Inflammatory macrophage (primary cell): ENCODE results near the gene HJV.

Experiments used
- DNase-seq, 2 donors: peaks; one replicate each; pipeline ENCODE4 v3.0.0-alpha.2; 2020 to 2022

The HJV gene

DNA sequence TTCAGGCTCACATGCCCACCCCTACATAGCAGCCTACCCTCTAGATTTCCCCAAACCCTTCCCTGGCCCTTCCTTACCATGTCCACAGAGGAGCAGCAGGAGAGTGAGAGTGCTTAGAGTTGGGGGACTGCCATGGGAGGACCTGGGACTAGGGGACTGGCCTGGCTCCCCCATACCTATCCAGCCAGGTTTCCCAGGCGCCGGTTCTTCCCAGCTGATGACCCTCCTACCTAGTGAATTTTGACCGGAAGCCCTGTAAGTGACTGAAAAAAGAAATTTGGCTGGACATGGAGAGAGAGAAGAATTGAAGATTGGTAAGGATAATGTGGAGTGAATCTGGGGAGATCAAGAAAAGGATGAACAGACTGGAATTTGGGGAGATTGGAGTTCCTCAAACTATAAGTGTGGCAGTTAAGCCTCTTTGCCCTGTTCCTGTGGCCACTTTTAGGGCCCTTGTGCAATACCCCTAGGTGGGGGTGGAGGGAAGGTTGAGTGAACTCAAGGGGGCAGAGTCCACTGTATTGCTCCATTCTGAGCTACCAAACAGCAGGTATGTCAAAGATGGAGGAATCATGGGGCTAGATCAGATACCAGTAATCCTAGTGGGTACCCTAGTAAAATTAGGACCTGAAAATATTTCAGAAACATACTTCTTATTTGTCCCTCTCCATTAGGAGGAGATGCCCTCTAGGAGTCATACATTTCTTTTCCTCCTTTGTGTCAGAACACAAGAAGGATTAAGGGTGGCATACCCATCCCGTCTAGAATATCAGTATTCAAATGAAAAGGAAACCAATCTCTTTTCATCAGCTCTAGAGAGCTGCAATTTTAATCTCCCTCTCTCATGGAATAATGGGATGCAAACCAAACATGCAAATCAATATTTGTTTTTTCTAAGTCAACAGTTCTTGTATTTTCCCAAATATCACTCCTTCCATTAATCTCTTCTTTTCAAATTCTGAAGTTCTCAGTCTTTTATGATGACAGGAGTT, 1.2 kb downstream of the HJV start:
- DNase-seq, result no peak

DNA sequence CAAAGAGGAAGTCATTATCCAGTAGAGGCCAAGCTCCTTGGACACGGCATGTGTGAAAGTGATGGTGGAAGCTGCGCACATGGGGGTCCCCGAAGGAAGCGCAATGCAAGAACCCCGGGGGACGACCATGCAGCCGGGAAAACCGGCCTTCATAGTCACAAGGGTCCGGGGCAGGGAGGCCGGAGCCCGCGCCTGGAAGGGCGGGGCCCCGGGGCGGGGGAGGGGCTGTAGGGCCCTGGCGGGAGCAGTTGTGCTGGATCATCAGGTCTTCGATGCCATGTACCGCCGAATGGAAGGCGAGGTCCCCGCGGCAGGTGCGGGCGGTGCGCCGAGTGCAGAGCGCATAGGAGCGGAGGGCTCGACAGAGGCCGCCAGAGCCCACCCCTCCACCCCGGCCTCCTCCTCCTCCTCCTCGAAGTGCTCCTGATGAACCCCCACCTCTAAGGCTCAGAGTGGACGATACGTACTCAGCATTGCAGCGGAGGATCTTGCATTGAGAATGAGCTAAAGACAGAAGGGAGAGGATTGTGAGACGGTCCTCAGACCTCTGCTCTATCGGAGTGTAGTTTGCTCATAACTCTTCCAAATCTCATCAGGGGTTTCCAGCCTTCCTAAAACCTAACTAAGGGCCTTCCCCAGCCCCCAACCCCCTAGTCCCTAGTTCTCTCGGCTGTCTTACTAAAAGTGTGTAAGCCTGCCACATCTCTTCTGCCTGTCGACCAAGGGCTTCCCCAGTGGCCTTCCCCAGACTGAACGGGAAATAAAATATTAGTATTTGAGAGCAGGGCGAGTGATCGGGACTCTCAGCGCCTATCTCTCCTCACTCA, 2.1 kb downstream of the HJV start:
- DNase-seq, result no peak

- no peak for DNase-seq
Observed at GRCh38 chr1:146016891-146017290, 4.6 kb downstream of the HJV start.

DNA sequence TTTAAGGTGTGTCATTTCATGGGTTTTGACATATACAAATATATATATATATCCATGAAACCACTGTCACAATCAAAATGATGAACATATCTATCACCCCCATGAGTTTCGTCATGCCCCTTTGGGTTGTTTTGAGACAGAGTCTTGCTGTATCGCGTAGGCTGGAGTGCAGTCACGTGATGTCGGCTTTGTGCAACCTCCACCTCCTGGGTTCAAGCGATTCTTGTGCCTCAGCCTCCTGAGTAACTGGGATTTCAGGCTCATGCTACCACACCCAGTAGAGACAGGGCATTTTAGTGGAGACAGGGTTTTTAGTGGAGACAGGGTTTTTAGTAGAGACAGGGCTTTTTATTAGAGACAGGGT, 8.0 kb downstream of the HJV start:
- DNase-seq, result peak; percentile 59 to 74

DNA sequence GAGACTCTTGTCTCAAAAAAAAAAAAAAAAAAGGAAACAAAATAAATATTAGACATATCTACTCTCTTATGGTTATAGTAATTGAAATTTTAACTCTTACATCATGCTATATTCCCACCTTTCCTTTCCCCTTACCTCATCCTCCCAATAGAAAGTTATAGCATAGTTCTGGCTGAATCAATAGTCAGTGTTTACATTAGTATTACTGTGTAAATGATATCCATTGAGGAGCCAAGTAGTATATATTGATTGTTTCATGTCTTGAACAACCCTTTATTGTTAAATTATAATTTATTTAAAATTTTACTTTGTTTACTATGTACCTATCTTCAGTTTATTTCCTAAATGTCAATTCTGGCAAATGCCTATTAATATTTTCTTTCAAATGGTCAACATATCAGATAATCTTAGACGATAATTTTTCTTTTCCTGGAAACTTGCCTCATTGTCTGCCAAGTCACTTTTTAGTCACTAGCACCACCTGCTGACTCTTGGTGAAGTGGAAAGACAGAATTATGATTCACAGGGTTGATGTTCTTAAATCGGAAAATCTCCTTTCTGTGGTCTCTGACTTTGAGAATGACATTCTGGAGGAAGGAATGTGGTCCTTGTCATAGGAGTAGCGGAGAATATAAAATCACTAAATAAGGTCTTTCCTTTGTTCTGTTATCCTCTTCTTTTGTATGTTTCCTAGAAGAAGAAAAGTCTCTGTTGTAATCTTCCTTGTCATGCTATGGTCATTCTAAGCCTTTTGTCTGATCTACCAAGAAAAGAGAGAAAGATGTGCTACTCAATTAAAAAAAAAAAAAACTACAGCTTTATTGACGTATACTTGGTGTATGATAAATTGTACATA, 8.6 kb downstream of the HJV start:
- peak; percentile 70 to 86 for DNase-seq

DNA sequence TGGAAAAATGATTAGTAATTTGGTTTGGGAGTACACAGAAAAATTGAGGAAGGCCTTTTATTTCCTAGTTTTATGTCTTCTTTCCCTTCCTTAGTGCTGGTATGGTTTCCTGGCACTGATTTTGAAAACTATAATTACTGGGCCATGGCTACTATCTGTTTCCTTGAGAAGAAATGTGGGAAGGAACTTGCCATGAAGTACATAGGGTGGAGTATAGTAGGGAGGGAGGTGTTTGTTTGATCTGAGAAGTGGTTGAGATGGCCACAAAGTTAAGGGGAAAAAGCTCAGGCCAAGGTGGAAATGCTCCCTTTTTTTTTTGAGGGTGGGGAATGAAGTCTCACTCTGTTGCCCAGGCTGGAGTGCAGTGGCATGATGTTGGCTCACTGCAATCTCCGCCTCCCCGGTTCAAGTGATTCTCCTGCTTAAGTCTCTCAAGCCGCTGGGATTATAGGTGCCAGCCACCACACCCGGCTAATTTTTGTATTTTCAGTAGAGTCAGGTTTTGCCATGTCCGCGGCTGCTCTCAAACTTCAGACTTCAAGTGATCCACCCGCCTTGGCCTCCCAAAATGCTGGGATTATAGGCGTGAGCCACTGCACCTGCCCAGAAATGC, 11.3 kb downstream of the HJV start:
- no peak for DNase-seq

GRCh38 chr1:146007489-146008133, 13.9 kb downstream of the HJV start:
- no peak for DNase-seq

GRCh38 chr1:146001709-146002108, 19.8 kb downstream of the HJV start:
- DNase-seq, result peak; percentile 23 to 51

- DNase-seq, result peak; percentile 69 to 74
Observed at GRCh38 chr1:145999321-146000024, 22.1 kb downstream of the HJV start.

GRCh38 chr1:145997718-145998023, 23.9 kb downstream of the HJV start:
- DNase-seq, result no peak

- DNase-seq, result peak in 1 of 2 donors; percentile 25
Observed at GRCh38 chr1:145997016-145997717, 24.4 kb downstream of the HJV start.

DNA sequence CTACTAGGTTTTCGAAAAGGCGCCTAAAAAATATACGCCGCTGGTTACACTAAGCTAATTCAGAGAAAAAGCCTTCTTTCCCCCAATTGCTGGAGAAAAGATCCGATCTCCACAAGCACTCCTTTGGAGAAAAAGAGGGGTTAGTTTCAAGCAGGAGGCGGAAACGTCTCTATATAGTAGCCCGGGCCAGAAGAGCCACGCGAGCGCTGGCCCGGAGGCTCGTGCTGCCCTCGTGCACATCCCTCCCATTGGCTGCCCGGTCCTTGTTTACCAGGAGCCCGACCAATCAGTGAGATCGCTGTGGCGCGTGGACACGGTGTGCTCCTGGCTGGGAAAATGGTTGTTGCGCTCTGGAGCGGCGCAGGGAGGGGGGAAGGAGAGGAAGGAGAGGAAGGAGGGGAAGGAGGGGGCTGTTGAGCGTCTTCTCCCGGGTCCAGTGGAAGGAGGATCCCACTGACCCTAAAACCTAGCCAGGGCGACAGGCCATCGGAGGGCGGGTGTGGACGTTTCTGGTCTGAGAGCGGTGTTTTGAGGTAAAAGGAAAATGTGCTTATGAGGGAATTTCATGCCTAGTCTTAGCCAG, 25.0 kb downstream of the HJV start, which contains the start of gene TXNIP:
TSS of gene TXNIP (minus strand) at position 147 of the 583 bp plus-strand sequence. CDS start 313 bp downstream, outside the sequence.
- peak; percentile 98 for DNase-seq

- DNase-seq, result no peak
Observed at GRCh38 chr1:145995964-145996432, 25.5 kb downstream of the HJV start.

GRCh38 chr1:145995148-145995881, 26.2 kb downstream of the HJV start:
- peak in 1 of 2 donors; percentile 56 for DNase-seq

DNA sequence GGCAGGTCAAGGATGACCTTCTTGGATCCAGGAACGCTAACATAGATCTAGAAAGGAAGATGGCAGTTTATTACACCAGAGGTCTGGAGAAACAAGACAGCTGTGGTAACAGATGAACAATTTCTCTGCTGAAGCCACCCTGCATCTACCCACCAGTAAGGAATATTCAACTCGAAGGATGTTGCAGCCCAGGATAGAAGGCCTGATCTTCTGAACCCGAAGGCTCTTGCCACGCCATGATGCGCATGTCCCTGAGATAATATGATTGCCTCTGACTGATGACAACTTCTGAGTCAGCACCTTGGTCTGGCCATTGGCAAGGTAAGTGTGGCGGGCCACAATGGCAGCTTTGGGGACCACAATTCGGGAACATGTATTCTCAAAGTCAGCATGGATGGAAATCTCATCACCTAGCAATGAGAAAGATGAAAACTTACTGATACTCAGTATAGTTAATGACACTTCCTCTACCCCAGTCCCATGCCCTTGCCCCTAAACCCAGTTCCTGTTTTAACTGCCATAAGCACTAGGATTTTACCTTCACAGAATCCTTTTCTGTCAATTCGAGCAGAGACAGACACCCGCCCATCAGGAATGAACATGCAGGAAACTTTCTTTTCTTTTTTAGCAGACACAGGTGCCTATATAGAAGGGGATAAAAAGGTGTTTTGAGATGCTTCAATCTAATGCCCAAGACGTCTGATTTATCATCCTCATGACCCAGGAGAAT, 27.0 kb downstream of the HJV start:
- DNase-seq, result peak; percentile 49 to 57

DNA sequence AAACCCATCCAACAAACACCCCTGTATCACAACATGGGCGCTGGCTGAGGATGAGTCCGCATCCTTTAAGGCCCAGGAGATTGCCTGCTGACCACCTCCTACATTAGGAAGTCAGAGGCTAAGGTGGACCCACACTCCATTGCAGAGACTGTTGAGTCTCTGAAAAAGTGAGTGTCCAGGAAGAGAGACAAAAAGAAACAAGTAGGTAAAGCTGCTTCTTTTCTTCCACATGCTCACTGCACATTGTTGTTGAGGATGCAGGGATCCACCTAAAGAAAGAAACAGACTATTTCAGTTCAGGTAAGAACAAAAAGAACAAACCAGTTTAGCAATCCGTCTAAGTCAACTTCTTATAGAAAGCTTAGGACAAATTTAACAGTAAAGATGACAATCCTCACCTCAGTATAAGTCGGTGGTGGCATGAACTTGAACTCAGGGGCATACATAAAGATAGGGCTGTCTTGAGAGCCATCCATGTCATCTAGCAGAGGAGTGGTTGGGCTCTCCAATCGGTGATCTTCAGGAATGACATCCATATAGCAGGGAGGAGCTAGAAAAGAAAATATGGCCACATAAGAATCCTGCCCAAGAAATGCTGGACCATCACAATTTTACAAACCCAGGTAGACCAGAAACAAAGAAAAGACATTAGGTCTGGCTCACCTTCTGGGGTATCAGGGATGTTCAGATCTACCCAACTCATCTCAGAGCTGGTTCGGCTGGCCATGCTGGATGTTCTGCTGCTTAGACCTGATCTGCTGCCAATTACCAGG, 27.7 kb downstream of the HJV start:
- DNase-seq, result peak in 1 of 2 donors; percentile 27

GRCh38 chr1:145992958-145993617, 28.4 kb downstream of the HJV start:
- DNase-seq, result peak in 1 of 2 donors; percentile 19
